KOPT-K1 (cell line): ENCODE data around the gene SLC44A4.
"Not testable (repeated sequence)": the region's sequence is repeated elsewhere in the genome, so short reads cannot be mapped to it uniquely, and the experiment has no call there.

ENCODE experiments used
- H3K27ac ChIP-seq: fragments of 200-600 bp; sonication (generic); 2 replicates; pipeline ENCODE4 v1.5.1; 2016; ENCODE audit warnings: antibody characterized with exemption, mild to moderate bottlenecking, low read depth, low read length; ENCODE audit not compliant: poor library complexity, severe bottlenecking
- H3K36me3 ChIP-seq: fragments of 200-600 bp; sonication (generic); 2 replicates; pipeline ENCODE4 v1.5.1; 2017; ENCODE audit warnings: antibody characterized with exemption, mild to moderate bottlenecking, low read length, moderate library complexity; ENCODE audit not compliant: insufficient read depth
- H3K9me3 ChIP-seq: fragments of 200-600 bp; sonication (generic); 2 replicates; pipeline ENCODE4 v1.5.1; 2017; ENCODE audit warnings: antibody characterized with exemption, low read length, mild to moderate bottlenecking; ENCODE audit not compliant: insufficient read depth, poor library complexity, severe bottlenecking

Gene SLC44A4

GRCh38 chr6:31907158-31907813 is 28.5 kb upstream of the SLC44A4 start:
- H3K27ac ChIP-seq = no peak overlapping the region
- no peaks in the 10 kb centered on the region for H3K9me3 ChIP-seq
- H3K36me3 ChIP-seq = no peaks in the 10 kb centered on the region

GRCh38 chr6:31906727-31907126 is 27.9 kb upstream of the SLC44A4 start:
- H3K36me3 ChIP-seq, H3K27ac ChIP-seq, H3K9me3 ChIP-seq: not testable (repeated sequence)

GRCh38 chr6:31906122-31906521 is 27.3 kb upstream of the SLC44A4 start:
- Histone ChIP-seq H3K9me3 (no peaks in the 10 kb centered on the region), H3K36me3 (no peaks in the 10 kb centered on the region), H3K27ac (no peak overlapping the region)

- H3K36me3 ChIP-seq = no peaks in the 10 kb centered on the region
- no peaks in the 10 kb centered on the region for H3K9me3 ChIP-seq
- H3K27ac ChIP-seq = no peak overlapping the region
These were observed 26.2 kb upstream of the SLC44A4 start for GRCh38 chr6:31905041-31905440.

GRCh38 chr6:31903957-31904356 is 25.2 kb upstream of the SLC44A4 start:
- no peak overlapping the region for H3K27ac ChIP-seq
- H3K9me3 ChIP-seq = no peaks in the 10 kb centered on the region
- H3K36me3 ChIP-seq = no peaks in the 10 kb centered on the region

- peak within 1 kb of the TSS; percentile 81 for H3K27ac ChIP-seq
- H3K9me3 ChIP-seq = no peaks in the 10 kb centered on the region
- no peaks in the 10 kb centered on the region for H3K36me3 ChIP-seq
These were observed 23.3 kb upstream of the SLC44A4 start, which contains the start of gene ZBTB12 for GRCh38 chr6:31901953-31902643. Gene ZBTB12, minus strand, starts transcription at chr6:31902086. Its CDS starts 781 bp downstream, at chr6:31901305.

GRCh38 chr6:31901415-31901952 is 22.7 kb upstream of the SLC44A4 start:
- Histone ChIP-seq H3K27ac (peak overlapping the region; percentile 81), H3K36me3 (0 out of 2 replicates have a peak, but pooled peaks cover under 1% of the 10 kb centered on the region), H3K9me3 (no peaks in the 10 kb centered on the region)

GRCh38 chr6:31900917-31901414 is 22.2 kb upstream of the SLC44A4 start:
- H3K36me3 ChIP-seq = peaks cover 5% of the 10 kb centered on the region
- no peaks in the 10 kb centered on the region for H3K9me3 ChIP-seq
- peak overlapping the region; percentile 81 for H3K27ac ChIP-seq

- no peak overlapping the region for H3K27ac ChIP-seq
- H3K9me3 ChIP-seq = no peaks in the 10 kb centered on the region
- H3K36me3 ChIP-seq = peaks cover 14% of the 10 kb centered on the region
These were observed 21.3 kb upstream of the SLC44A4 start for GRCh38 chr6:31899882-31900722.

GRCh38 chr6:31899215-31899614 is 20.4 kb upstream of the SLC44A4 start:
- Histone ChIP-seq H3K9me3 (no peaks in the 10 kb centered on the region), H3K36me3 (peaks cover 23% of the 10 kb centered on the region), H3K27ac (no peak overlapping the region)

GRCh38 chr6:31898383-31899011 is 19.7 kb upstream of the SLC44A4 start:
- Histone ChIP-seq H3K9me3 (no peaks in the 10 kb centered on the region), H3K27ac (peak overlapping the region; percentile 84), H3K36me3 (peaks cover 28% of the 10 kb centered on the region)

GRCh38 chr6:31897612-31898382 is 19.0 kb upstream of the SLC44A4 start, which contains the start of gene EHMT2:
Gene EHMT2, minus strand, starts transcription at chr6:31897698. Its CDS starts 21 bp downstream, at chr6:31897677.
- H3K27ac ChIP-seq = peak within 1 kb of the TSS; percentile 84
- H3K36me3 ChIP-seq = peaks cover 35% of the 10 kb centered on the region

GRCh38 chr6:31896856-31897611 is 18.2 kb upstream of the SLC44A4 start:
- peak overlapping the region; percentile 84 for H3K27ac ChIP-seq
- peaks cover 42% of the 10 kb centered on the region for H3K36me3 ChIP-seq
- H3K9me3 ChIP-seq = no peaks in the 10 kb centered on the region

More at GRCh38 chr6:31897612-31898382, 19.0 kb upstream of the SLC44A4 start, which contains the start of gene EHMT2:
- H3K9me3 ChIP-seq = no peaks in the 10 kb centered on the region
